ENCODE data around the gene YWHAG. TPM values are rescaled to one million over a fixed set of nuclear protein-coding genes. Genes with fewer than 3 reads are reported as not detected.
A peak's percentile ranks its signal among the peaks of the same experiment; 100 is the strongest.
"Not testable (repeated sequence)": the region's sequence is repeated elsewhere in the genome, so short reads cannot be mapped to it uniquely, and the experiment has no call there.

The YWHAG gene
- polyA plus RNA-seq (ENCODE audit: low read depth in 6 of 6) = 1 to 10 TPM in 5 of 6 donors, under 1 TPM in 1; 0.40 to 2.8 (median 2.2) TPM

DNA sequence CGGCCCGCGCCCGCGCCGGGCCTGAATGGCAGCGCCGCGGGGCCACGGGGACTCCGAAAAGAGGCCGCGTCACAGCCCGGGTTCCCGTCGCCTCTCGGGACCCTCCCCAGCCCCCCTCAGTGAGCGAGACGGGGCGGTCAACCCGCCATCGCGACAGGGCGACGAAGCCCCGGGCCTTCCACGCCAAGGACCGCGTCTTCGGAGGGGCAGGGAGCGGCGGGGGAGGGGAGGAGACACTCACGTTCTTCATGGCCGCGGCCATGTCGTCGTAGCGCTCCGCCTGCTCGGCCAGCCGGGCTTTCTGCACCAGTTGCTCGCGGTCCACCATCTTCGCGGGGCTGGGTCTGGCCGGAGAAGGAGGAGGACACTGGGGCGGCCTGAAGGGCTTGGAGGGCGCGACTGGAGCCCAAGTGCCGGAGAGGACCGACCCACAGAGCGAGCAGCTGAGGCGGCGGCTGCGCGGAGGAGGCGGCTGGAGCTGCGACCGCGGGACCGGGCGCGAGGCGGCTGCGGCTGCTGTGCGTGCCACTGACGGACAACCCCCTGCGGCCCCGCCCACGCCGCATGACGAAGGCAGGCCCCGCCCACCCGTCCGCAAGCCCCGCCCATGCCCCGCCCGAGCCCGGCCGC lies at the start of gene YWHAG:
Gene YWHAG (minus strand): TSS at position 511 of the 630 bp plus-strand sequence. CDS start 183 bp downstream, at position 328.
- Mint-ChIP-seq H3K4me3 (peak within 1 kb of the TSS; percentile 89 to 99 (median 95)), H3K27me3 (no peaks in the 10 kb centered on the region), H3K4me1 (peaks cover 26 to 38% (median 37%) of the 10 kb centered on the region in 3 donors), H3K9me3 (no peaks in the 10 kb centered on the region), H3K36me3 (peaks cover 6 to 10% of the 10 kb centered on the region in 2 donors), H3K27ac (peak within 1 kb of the TSS; percentile 95 to 98 (median 98))
- DNase-seq (peak; percentile 87), ATAC-seq (ENCODE audit: low read depth in 2 of 2) (peak; percentile 71 to 72)

DNA sequence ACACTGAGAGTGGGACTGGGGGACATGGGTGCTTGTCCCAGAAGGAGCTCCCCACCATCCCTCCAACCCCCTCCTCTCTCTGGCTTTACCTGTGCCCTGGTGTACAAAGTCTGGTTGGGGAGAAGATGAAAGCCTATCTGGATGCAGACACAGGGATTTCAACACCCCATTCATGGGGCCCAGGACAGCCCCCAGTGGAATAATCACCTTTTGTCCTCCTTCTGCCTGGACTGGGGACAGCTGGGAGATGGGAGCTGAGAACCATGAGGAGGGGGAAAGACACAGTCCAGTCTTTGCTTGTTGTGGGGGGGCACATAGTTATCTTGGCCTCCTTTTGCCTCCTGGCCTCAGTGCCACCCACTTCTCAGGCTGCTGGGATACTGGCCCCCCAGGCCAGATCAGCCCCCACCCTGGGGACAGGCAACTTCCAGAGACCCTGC lies 49.4 kb upstream of the YWHAG start:
- Mint-ChIP-seq H3K4me3 (no peak overlapping the region), H3K9me3 (no peaks in the 10 kb centered on the region), H3K27ac (no peak overlapping the region), H3K27me3 (peaks cover 0 to 9% (median 7%) of the 10 kb centered on the region in 3 donors), H3K36me3 (no peaks in the 10 kb centered on the region), H3K4me1 (peaks cover 8 to 11% (median 10%) of the 10 kb centered on the region in 3 donors)
- DNase-seq (no peak), ATAC-seq (ENCODE audit: low read depth in 2 of 2) (no peak)

DNA sequence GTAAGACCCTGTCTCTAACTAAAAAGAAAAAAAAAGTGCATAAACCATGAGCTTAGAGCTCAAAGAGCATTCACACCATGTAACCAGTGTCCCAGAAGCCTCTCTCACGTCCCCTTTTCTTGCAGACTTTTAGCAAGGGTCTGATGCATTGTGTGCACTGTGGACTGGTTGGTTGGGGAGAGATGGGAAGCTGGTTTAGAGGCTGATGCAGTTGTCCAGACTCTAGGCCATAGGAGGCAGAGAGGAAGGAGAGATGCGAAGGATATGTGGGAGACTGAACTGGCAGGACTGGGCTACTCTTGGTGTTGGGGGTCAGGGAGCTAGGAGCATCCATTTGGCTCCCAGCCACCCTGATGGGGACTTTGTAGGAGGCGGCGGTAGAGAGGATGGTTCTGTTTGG lies 48.9 kb upstream of the YWHAG start:
- no peaks in the 10 kb centered on the region for H3K36me3 Mint-ChIP-seq
- no peak overlapping the region for H3K27ac Mint-ChIP-seq
- H3K4me1 Mint-ChIP-seq = peaks cover 8 to 11% (median 10%) of the 10 kb centered on the region in 3 donors
- DNase-seq (no peak), ATAC-seq (ENCODE audit: low read depth in 2 of 2) (no peak)
- no peak overlapping the region for H3K4me3 Mint-ChIP-seq
- no peaks in the 10 kb centered on the region for H3K9me3 Mint-ChIP-seq
- peaks cover 0 to 9% (median 7%) of the 10 kb centered on the region in 3 donors for H3K27me3 Mint-ChIP-seq

DNA sequence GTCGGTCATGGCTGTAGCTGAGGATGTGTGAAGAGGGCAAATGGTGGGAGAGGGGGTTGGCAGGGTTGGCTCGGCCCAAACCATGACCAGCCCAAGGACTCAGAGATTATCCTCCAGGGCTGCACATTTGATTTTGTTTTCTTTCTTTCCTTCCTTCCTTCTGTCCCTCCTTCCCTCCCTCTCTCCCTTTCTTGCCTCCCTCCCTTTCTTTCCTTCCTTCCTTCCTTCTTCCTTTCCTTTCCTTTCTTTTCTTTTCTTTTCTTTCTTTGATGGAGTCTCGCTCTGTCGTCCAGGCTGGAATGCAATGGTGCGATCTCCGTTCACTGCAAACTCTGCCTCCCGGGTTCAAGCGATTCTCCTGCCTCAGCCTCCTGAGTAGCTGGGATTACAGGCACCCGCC lies 46.9 kb upstream of the YWHAG start:
- ATAC-seq (ENCODE audit: low read depth in 2 of 2) (no peak), DNase-seq (no peak)
- H3K36me3 Mint-ChIP-seq = no peaks in the 10 kb centered on the region
- H3K4me1 Mint-ChIP-seq = peaks cover 8 to 11% (median 10%) of the 10 kb centered on the region in 3 donors
- no peak overlapping the region for H3K4me3 Mint-ChIP-seq
- H3K27ac Mint-ChIP-seq = peak overlapping the region in 1 of 6 donors; percentile 72
- no peaks in the 10 kb centered on the region for H3K9me3 Mint-ChIP-seq
- H3K27me3 Mint-ChIP-seq = peaks cover 0 to 5% (median 0%) of the 10 kb centered on the region in 3 donors

DNA sequence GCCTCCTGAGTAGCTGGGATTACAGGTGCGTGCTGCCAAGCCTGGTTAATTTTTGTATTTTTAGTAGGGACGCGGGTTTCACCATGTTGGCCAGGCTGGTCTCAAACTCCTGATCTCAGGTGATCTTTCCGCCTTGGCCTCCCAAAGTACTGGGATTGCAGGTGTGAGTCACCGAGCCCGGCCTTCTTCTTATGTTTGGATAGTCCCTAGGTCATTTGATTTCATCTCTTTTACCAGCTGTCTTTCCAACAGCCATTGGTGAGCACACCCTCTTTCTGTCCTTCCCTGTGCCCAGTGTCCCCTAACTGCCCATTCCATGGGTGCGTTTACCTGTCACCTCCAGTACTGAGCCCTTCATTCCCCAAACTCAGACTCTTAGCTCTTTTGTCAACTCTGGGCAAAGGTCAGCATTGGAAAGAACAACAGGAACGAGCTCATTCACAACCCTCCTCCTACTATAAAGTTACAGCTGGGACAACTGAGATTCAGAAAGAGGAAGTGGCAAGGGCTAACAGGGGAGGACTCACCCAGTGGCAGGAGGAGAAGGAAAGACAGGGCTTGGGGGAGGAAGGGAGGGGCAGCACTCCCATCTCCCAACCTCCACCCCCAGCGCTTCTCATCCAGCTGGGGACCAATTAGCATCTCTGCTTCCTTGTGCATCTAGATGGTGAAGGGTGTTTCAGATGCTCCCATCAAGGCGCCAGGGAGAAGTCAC lies 45.1 kb upstream of the YWHAG start:
- Mint-ChIP-seq H3K27me3 (peaks cover 0 to 5% (median 0%) of the 10 kb centered on the region in 3 donors), H3K27ac (peak overlapping the region in 2 of 6 donors; percentile 14 to 23), H3K4me1 (peaks cover 8 to 11% (median 10%) of the 10 kb centered on the region in 3 donors), H3K4me3 (peak overlapping the region in 1 of 8 donors; percentile 6), H3K9me3 (no peaks in the 10 kb centered on the region), H3K36me3 (no peaks in the 10 kb centered on the region)
- ATAC-seq (ENCODE audit: low read depth in 2 of 2) (peak; percentile 39 to 53), DNase-seq (no peak)

DNA sequence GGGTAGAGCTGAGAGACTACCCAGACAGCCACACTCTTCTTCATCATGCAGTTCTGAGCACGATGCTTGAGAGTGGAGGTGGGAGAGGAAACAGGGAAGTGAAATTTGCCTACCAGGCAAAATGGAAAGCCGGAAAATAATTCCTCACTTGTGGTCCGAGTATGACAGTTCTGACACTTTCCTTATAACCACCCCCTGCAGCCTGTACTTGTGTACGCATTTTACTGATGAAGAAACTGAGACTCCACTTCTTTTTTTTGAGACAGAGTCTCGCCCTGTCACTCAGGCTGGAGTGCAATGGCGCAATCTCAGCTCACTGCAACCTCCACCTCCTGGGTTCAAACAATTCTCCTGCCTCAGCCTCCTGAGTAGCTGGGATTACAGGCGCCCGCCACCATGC lies 44.3 kb upstream of the YWHAG start:
- not testable (repeated sequence) for H3K36me3 Mint-ChIP-seq; H3K4me3 Mint-ChIP-seq; H3K27me3 Mint-ChIP-seq; H3K9me3 Mint-ChIP-seq; DNase-seq; ATAC-seq (ENCODE audit: low read depth in 2 of 2); H3K27ac Mint-ChIP-seq
- H3K4me1 Mint-ChIP-seq = peaks cover 9 to 12% (median 11%) of the 10 kb centered on the region in 3 donors

DNA sequence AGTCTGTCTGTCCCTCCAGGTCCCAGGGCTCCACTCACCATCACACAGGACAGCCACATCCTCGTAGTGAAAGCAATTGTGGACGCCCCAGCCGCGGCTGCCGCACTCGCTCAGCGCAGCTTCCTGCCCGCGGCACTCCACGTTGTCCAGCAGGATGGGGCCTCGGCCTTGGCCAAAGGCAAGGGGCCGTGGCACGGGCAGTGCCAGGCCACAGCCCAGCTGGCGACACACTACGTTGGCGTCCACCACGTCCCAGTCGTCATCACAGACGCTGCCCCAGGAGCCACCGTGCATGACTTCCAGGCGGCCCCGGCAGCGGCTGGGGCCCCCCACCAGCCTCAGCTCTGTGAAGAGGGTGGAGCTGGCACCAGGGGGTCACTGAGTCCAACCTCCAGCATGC lies 41.5 kb upstream of the YWHAG start:
- Mint-ChIP-seq H3K4me1 (peaks cover 15 to 21% (median 15%) of the 10 kb centered on the region in 3 donors), H3K27ac (peak overlapping the region in 1 of 6 donors; percentile 37), H3K36me3 (no peaks in the 10 kb centered on the region), H3K9me3 (no peaks in the 10 kb centered on the region), H3K4me3 (no peak overlapping the region), H3K27me3 (no peaks in the 10 kb centered on the region)
- DNase-seq (no peak), ATAC-seq (ENCODE audit: low read depth in 2 of 2) (no peak)

DNA sequence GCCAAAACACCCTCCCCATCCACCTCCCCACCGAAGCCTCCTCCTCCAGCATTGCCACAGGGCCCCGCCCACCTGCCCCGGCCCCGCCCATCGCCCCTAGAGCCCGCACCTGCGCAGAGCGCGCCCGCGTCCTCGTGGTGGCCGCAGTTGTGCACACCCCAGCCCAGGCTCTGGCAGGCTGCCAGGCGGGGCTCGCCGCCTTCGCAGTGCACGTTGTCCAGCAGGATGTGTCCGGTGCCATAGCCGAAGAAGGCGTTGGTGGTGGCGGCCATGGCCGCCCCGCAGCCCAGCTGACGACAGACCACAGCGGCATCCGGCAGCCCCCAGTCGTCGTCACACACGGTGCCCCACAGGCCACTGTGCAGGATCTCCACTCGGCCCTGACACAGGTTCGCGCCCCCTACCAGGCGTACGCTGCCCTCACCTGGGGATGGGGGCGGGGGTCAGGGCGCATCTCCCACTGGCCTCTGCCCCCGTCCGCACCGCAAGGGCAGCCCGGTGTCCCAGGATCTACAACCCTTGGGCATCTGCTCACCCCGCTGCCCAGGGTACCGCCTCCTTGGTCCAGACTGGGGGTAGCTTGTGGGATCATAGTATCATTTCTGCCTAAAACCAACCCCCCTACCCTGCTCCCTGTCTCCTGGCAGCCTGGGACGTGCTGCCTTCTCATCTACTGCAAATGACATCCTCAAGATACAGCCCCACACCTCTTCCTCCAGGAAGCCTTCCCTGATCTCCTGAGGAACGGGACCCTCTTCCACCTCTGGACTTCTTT lies 38.8 kb upstream of the YWHAG start:
- H3K9me3 Mint-ChIP-seq = no peaks in the 10 kb centered on the region
- H3K36me3 Mint-ChIP-seq = no peaks in the 10 kb centered on the region

DNA sequence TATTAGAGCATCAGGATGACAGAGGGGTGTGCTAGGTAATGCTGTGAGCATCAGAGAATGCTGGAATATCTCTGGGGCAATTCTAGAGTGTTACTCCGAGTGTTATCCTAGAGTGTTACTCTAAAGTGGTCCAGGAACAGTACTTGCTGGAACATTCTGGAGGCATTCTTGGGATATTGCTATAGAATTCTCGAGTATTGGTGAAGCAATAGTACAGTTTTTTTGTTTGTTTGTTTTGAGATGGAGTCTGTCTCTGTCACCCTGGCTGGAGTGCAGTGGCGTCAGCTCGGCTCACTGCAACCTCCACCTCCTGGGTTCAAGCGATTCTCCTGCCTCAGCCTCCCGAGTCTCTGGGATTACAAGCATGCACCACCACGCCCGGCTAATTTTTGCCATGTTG lies 38.1 kb upstream of the YWHAG start:
- Mint-ChIP-seq H3K4me1 (peaks cover 12 to 21% (median 13%) of the 10 kb centered on the region in 3 donors), H3K4me3 (peak overlapping the region; percentile 75 to 89 (median 78)), H3K36me3 (no peaks in the 10 kb centered on the region), H3K27ac (no peak overlapping the region), H3K27me3 (no peaks in the 10 kb centered on the region), H3K9me3 (no peaks in the 10 kb centered on the region)
- no peak for DNase-seq
- no peak for ATAC-seq (ENCODE audit: low read depth in 2 of 2)

More for the DNA sequence above, 38.8 kb upstream of the YWHAG start:
- H3K4me1 Mint-ChIP-seq = peaks cover 11 to 14% (median 12%) of the 10 kb centered on the region in 3 donors
- H3K27ac Mint-ChIP-seq = peak overlapping the region in 4 of 6 donors; percentile 0 to 81 (median 35)
- H3K4me3 Mint-ChIP-seq = peak overlapping the region; percentile 77 to 92 (median 84)
- no peaks in the 10 kb centered on the region for H3K27me3 Mint-ChIP-seq
- DNase-seq = peak; percentile 56
- ATAC-seq (ENCODE audit: low read depth in 2 of 2) = peak; percentile 49 to 52

DNA sequence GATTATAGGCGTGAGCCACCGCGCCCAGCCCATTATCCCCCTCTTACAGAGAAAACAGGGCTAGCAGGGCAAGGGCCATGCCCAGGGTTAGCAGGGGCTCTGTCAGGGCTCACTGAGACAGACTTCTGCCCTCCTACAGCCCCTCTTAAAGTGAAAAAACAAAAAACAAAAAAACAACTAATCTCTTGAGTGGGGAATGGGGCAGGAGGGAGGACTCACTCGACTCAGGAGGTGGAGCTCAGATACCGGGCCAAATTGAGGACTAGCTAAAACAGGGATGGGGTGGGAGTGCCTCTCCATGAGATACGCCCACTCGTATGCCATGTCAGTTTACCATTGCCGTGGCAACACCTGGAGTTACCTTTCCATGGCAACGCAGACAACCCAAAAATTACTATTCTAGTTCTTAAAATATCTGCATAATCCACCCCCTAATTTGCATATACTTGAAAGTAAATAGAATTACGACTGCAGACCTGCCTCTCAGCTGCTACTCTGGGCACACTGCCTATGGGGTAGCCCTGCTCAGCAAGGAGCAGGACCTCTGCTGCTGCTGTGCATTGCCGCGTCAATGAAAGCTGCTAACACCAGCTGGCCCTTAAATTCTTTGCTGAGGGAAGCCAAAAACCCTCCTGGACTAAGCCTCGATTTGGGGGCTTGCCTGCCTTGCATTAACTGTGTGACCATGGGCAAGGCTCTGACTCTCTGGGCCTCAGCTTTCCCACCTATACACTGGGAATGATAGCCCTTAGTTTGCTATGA lies 37.4 kb upstream of the YWHAG start:
- Mint-ChIP-seq H3K4me3 (peak overlapping the region in 2 of 8 donors; percentile 79 to 89), H3K4me1 (peaks cover 12 to 22% (median 13%) of the 10 kb centered on the region in 3 donors), H3K36me3 (no peaks in the 10 kb centered on the region), H3K27me3 (no peaks in the 10 kb centered on the region), H3K27ac (peak overlapping the region in 1 of 6 donors; percentile 56), H3K9me3 (no peaks in the 10 kb centered on the region)
- no peak for ATAC-seq (ENCODE audit: low read depth in 2 of 2)
- DNase-seq = no peak

DNA sequence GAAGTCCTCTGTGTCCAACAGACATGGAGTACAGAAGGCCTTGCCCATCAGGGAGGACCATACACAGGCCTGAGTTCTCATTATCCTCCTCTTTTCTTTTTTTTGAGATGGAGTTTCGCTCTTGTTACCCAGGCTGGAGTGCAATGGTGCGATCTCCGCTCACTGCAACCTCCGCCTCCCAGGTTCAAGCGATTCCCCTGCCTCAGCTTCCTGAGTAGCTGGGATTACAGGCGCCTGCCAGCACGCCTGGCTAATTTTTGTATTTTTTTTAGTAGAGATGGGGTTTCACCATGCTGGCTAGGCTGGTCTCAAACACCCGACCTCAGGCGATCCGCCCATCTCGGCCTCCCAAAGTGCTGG lies 36.8 kb upstream of the YWHAG start:
- not testable (repeated sequence) for H3K9me3 Mint-ChIP-seq; ATAC-seq (ENCODE audit: low read depth in 2 of 2); DNase-seq; H3K36me3 Mint-ChIP-seq; H3K27me3 Mint-ChIP-seq; H3K27ac Mint-ChIP-seq
- Mint-ChIP-seq H3K4me1 (peaks cover 12 to 22% (median 13%) of the 10 kb centered on the region in 3 donors), H3K4me3 (peak overlapping the region in 2 of 8 donors; percentile 22 to 89)

DNA sequence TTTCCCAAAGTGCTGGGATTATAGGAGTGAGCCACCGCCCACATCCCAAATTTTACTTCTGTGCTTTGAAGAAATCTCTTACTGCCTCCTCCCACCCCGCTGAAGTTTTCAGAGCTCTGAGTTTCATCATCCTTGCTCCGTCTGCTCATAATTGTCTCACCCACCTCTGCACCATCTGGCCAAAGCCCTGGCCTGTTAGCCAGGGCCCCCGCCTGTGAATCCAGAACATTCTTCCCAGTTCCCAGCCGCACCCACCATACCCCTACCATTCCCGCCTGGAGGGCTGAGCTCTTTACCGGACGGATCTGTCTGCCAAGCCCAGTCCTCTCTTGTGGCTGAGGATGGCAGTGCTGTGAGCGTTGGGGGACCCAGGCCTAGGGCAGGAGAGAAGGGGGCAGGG lies 36.2 kb upstream of the YWHAG start:
- DNase-seq (no peak), ATAC-seq (ENCODE audit: low read depth in 2 of 2) (no peak)
- Mint-ChIP-seq H3K9me3 (no peaks in the 10 kb centered on the region), H3K27me3 (no peaks in the 10 kb centered on the region), H3K36me3 (no peaks in the 10 kb centered on the region), H3K4me1 (peaks cover 12 to 22% (median 13%) of the 10 kb centered on the region in 3 donors), H3K27ac (no peak overlapping the region), H3K4me3 (peak overlapping the region in 5 of 8 donors; percentile 7 to 89 (median 62))

All from naive B cell (primary cell).